ENCODE measurements around the gene PDXK. TPM values are rescaled to one million over a fixed set of nuclear protein-coding genes. Genes with fewer than 3 reads are reported as not detected.
A peak's percentile ranks its signal among the peaks of the same experiment; 100 is the strongest.

The PDXK gene
- total and polyA plus RNA-seq, 2 of the 8 experiments (the other 6 are each of a cell fraction or from before 2014, with no cell fraction given), result 78.0 to 112 TPM

- DNase-seq (ENCODE audit: low read depth in 1 of 2, low spot score in 2 of 2) (no peak), FAIRE-seq (no peak)
- Histone ChIP-seq H4K5ac (ENCODE audit: insufficient read length, low read depth, low read length) (no peak overlapping the region), H3K18ac (ENCODE audit: extremely low read depth, low read length) (no peak overlapping the region), H3K9ac (replicated peaks in 1 of 4; ENCODE audit: extremely low read depth in 1 of 4, low read depth in 3 of 4, low read length in 3 of 4) (no peak overlapping the region), H3K36me3 (ENCODE audit: control insufficient read depth in 2 of 4, insufficient read depth in 4 of 4, low read length in 3 of 4) (peaks cover 8 to 17% (median 10%) of the 10 kb centered on the region in 4 experiments; a peak in 6 of 8 replicates), H2BK120ac (replicated peaks; ENCODE audit: low read depth, low read length) (no peak overlapping the region), H3K23ac (ENCODE audit: insufficient read length) (no peak overlapping the region), H3K79me2 (ENCODE audit: control insufficient read depth in 1 of 2, insufficient read depth in 2 of 2, low read length in 2 of 2) (peaks cover 0 to 12% of the 10 kb centered on the region in 2 experiments; a peak in 1 of 4 replicates), H2AFZ (ENCODE audit: low read length) (no peak overlapping the region), H3K27ac (ENCODE audit: low read depth, low read length) (no peak overlapping the region), H4K20me1 (replicated peaks in 1 of 2; ENCODE audit: control insufficient read depth in 1 of 2, insufficient read depth in 2 of 2, low read length in 2 of 2) (peaks cover 0 to 5% of the 10 kb centered on the region in 2 experiments), H2BK20ac (ENCODE audit: low read length) (no peak overlapping the region), H2AK5ac (ENCODE audit: low read depth, low read length) (no peak overlapping the region), H3K56ac (replicated peaks; ENCODE audit: insufficient read length, low read depth, low read length) (no peak overlapping the region), H3K14ac (ENCODE audit: insufficient read length) (no peak overlapping the region), H4K8ac (ENCODE audit: extremely low read depth, insufficient read depth, low read length) (no peak overlapping the region), H3K4me3 (ENCODE audit: extremely low read depth in 1 of 4, insufficient read depth in 2 of 4, low read depth in 3 of 4, low read length in 4 of 4) (no peak overlapping the region), H2BK15ac (ENCODE audit: low read length) (peak overlapping the region; percentile 83), H3K27me3 (replicated peaks in 1 of 4; ENCODE audit: control insufficient read depth in 3 of 4, extremely low read depth in 1 of 4, insufficient read depth in 3 of 4, low read length in 3 of 4) (no peaks in the 10 kb centered on the region), H3K4me1 (replicated peaks in 1 of 4; ENCODE audit: control insufficient read depth in 3 of 4, insufficient read depth in 4 of 4, low read length in 3 of 4) (peaks cover 0 to 23% (median 15%) of the 10 kb centered on the region in 4 experiments; a peak in 6 of 7 replicates), H3K4me2 (ENCODE audit: insufficient read depth in 1 of 2, low read depth in 2 of 2, low read length in 2 of 2) (no peak overlapping the region), H2BK5ac (ENCODE audit: low read depth, low read length) (peak overlapping the region; percentile 68; the same call in 1 of the 2 replicates), H3K9me3 (ENCODE audit: insufficient read depth in 2 of 2, low read depth in 1 of 2, low read length in 1 of 2) (no peaks in the 10 kb centered on the region), H2BK12ac (ENCODE audit: low read depth, low read length) (no peak overlapping the region; the same call in 1 of the 2 replicates), H3K79me1 (ENCODE audit: low read depth, low read length) (no peaks in the 10 kb centered on the region; the same call in 1 of the 2 replicates), H3K4ac (replicated peaks; ENCODE audit: insufficient read length, low read depth, low read length) (no peak overlapping the region), H4K91ac (replicated peaks; ENCODE audit: insufficient read length, low read length) (no peak overlapping the region), H3K23me2 (ENCODE audit: low read depth, low read length) (no peaks in the 10 kb centered on the region; the same call in 1 of the 2 replicates)
- ChIA-PET POLR2A (ENCODE audit: partially characterized antibody) (interaction anchor here (1.1 to 5.2 kb wide), 6 partner anchors 8 to 42 kb away, joined by 3 to 28 read pairs (median 6); no protein-coding TSS in a partner anchor), CTCF (ENCODE audit: partially characterized antibody) (interaction anchor here (1.6 to 2.8 kb wide), 2 partner anchors 8 to 9 kb away, joined by 4 to 7 read pairs; no protein-coding TSS in a partner anchor)
- no peak for TF ChIP-seq SIRT6 (IDR thresholded peaks at IDR 0.05; ENCODE audit: low read length)
- no peak for TF ChIP-seq POLR2A (IDR thresholded peaks at IDR 0.05; ENCODE audit: control extremely low read depth in 1 of 2, low read depth in 2 of 2, low read length in 2 of 2)
- no peak for TF ChIP-seq MAX (IDR thresholded peaks at IDR 0.05)
- no peak for TF ChIP-seq RAD21 (IDR thresholded peaks at IDR 0.05 in 1 of 2, conservative IDR thresholded peaks at IDR 0.05 in 1 of 2; ENCODE audit: low read depth in 2 of 2, low read length in 2 of 2)
- TF ChIP-seq BCL11A (IDR thresholded peaks at IDR 0.05; ENCODE audit: low read depth in 2 of 2, low read length in 2 of 2), result no peak
- TF ChIP-seq SIX5 (IDR thresholded peaks at IDR 0.05; ENCODE audit: low read depth, low read length), result no peak
- no peak for TF ChIP-seq EZH2 (IDR thresholded peaks at IDR 0.05; ENCODE audit: low read depth, low read length, severe bottlenecking)
- no peak for TF ChIP-seq CEBPB (IDR thresholded peaks at IDR 0.05; ENCODE audit: low read depth, low read length)
- TF ChIP-seq SP1 (IDR thresholded peaks at IDR 0.05; ENCODE audit: low read depth, low read length), result no peak
- TF ChIP-seq TAF1 (IDR thresholded peaks at IDR 0.05; ENCODE audit: low read depth, low read length), result no peak
- TF ChIP-seq POLR2AphosphoS5 (IDR thresholded peaks at IDR 0.05; ENCODE audit: low read depth, low read length), result no peak
- no peak for TF ChIP-seq ATF2 (IDR thresholded peaks at IDR 0.05; ENCODE audit: low read length)
- 94% methylated on average over 21 of the region's 21 CpGs; no CpG with 5 or more reads in 1 of the 2 experiments for WGBS, 2 experiments (ENCODE audit: extremely low coverage in 1 of 2, insufficient coverage in 1 of 2, insufficient read length in 1 of 2, insufficient replicate concordance in 2 of 2, low coverage in 1 of 2, low lambda C conversion rate in 2 of 2, missing lambda C conversion rate in 1 of 2)
These were observed 51.2 kb downstream of the PDXK start for GRCh38 chr21:43770066-43770655.

All from H1 (cell line).